ENCODE data around the gene ABTB1.

The ABTB1 gene

DNA sequence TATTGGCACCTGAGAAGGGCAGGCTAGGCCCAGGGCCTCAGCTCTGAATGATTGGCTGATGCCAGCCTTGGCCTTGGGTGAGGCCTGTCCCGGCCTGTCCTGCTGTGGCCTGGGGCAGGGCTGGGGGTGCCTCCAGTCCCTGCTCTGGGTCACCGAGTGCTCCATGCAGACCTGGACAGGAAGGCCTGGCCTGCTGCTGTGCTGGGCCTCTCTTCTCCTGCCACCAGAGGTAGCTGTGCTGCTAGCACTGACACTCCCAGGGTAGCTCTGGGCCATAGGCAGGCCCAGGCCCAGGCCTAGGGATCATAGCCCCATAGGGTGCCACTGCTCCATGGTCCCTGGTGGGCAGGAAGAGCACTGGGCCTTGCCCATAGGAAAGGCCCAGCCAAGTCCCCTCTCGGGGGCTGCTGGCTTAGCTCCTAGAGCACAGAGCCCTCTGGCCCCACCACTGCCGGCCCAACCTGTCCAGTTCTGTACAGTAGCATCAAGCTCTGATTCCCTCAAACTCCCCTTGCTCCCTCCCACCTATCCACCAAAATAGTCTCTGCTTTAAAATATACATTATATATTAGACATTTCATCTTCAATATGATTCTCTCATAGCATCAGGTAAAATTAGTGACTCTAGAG, 18.2 kb downstream of the ABTB1 start:
- no peak overlapping the region for H3K4me2 ChIP-seq (ENCODE audit: low read length)
- H3K4me1 ChIP-seq (ENCODE audit: low read length) = no peaks in the 10 kb centered on the region; the same call in 1 of the 2 replicates
- H3K9ac ChIP-seq (ENCODE audit: low read length) = no peak overlapping the region
- no peaks in the 10 kb centered on the region for H3K27me3 ChIP-seq (ENCODE audit: low read depth, low read length)
- no peak overlapping the region for H3K27ac ChIP-seq (ENCODE audit: low read length)
- H3K36me3 ChIP-seq (replicated peaks; ENCODE audit: low read depth, low read length) = peaks cover 46% of the 10 kb centered on the region
- no peaks in the 10 kb centered on the region for H4K20me1 ChIP-seq (ENCODE audit: insufficient read depth, low read length)
- H2AFZ ChIP-seq (ENCODE audit: low read depth, low read length) = no peak overlapping the region
- H3K9me3 ChIP-seq (ENCODE audit: insufficient read depth, low read length) = no peaks in the 10 kb centered on the region
- TF ChIP-seq, protein P1, sequence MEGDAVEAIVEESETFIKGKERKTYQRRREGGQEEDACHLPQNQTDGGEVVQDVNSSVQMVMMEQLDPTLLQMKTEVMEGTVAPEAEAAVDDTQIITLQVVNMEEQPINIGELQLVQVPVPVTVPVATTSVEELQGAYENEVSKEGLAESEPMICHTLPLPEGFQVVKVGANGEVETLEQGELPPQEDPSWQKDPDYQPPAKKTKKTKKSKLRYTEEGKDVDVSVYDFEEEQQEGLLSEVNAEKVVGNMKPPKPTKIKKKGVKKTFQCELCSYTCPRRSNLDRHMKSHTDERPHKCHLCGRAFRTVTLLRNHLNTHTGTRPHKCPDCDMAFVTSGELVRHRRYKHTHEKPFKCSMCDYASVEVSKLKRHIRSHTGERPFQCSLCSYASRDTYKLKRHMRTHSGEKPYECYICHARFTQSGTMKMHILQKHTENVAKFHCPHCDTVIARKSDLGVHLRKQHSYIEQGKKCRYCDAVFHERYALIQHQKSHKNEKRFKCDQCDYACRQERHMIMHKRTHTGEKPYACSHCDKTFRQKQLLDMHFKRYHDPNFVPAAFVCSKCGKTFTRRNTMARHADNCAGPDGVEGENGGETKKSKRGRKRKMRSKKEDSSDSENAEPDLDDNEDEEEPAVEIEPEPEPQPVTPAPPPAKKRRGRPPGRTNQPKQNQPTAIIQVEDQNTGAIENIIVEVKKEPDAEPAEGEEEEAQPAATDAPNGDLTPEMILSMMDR (IDR thresholded peaks at IDR 0.05; ENCODE audit: low read depth, low read length) = peak; percentile 40
- no peak for TF ChIP-seq EZH2phosphoT487 (IDR thresholded peaks at IDR 0.05; ENCODE audit: low read depth)
- no peak overlapping the region for H3K4me3 ChIP-seq (ENCODE audit: low read length)
- H3K79me2 ChIP-seq (ENCODE audit: low read length) = no peaks in the 10 kb centered on the region

DNA sequence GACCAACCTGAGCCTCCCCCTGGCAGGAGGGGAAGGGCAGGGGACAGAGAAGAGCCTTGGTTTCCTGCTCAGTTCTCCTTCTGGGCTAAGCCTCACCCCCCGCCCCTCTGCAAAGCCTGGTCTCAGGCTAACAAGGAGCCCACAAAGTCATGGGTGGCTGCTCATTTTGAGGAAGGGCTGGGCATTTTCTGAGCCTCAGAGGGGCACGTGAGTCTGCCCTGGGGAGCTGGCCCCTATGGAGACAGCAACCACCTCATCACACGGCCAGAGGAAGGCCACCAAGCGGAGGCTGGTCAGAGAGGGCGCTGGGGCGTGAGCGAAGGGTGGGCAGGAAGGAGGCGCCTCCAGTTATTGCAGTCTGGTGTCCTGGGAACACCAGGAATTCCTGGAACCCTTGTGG, 18.7 kb downstream of the ABTB1 start:
- Histone ChIP-seq H3K4me1 (ENCODE audit: low read length) (peaks cover 2% of the 10 kb centered on the region), H3K27ac (ENCODE audit: low read length) (no peak overlapping the region), H2AFZ (ENCODE audit: low read depth, low read length) (no peak overlapping the region), H3K9ac (ENCODE audit: low read length) (no peak overlapping the region), H3K9me3 (ENCODE audit: insufficient read depth, low read length) (no peaks in the 10 kb centered on the region), H3K79me2 (ENCODE audit: low read length) (no peaks in the 10 kb centered on the region), H4K20me1 (ENCODE audit: insufficient read depth, low read length) (no peaks in the 10 kb centered on the region), H3K36me3 (replicated peaks; ENCODE audit: low read depth, low read length) (peaks cover 46% of the 10 kb centered on the region), H3K4me3 (ENCODE audit: low read length) (no peak overlapping the region), H3K4me2 (ENCODE audit: low read length) (no peak overlapping the region), H3K27me3 (ENCODE audit: low read depth, low read length) (no peaks in the 10 kb centered on the region)
- TF ChIP-seq EZH2phosphoT487 (IDR thresholded peaks at IDR 0.05; ENCODE audit: low read depth) = no peak
- TF ChIP-seq, protein P1 (IDR thresholded peaks at IDR 0.05; ENCODE audit: low read depth, low read length) = no peak

DNA sequence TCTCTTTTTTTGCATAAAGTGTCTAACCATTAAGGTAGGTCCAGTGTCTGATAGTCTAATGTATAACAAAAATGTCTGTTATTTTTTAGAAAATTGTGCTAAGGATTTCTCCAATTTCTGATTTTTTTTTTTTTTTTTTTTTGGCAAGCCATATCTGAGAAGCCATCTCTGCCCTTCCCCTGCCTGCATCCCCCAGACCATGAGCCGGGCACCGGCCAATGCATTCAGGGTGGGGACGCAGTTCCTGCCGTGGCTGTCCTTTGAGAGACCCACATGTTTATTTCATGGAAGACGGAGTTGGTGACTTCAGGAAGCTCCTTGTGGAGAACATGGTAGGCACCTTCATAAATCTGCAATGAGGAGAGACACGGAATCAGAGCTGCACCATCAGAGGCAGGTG, 19.2 kb downstream of the ABTB1 start:
- TF ChIP-seq, protein P1 (IDR thresholded peaks at IDR 0.05; ENCODE audit: low read depth, low read length) = no peak
- no peak for TF ChIP-seq EZH2phosphoT487 (IDR thresholded peaks at IDR 0.05; ENCODE audit: low read depth)
- H3K36me3 ChIP-seq (replicated peaks; ENCODE audit: low read depth, low read length) = peaks cover 47% of the 10 kb centered on the region
- no peak overlapping the region for H3K4me3 ChIP-seq (ENCODE audit: low read length)
- H4K20me1 ChIP-seq (ENCODE audit: insufficient read depth, low read length) = no peaks in the 10 kb centered on the region
- H2AFZ ChIP-seq (ENCODE audit: low read depth, low read length) = no peak overlapping the region
- H3K4me1 ChIP-seq (ENCODE audit: low read length) = peaks cover 7% of the 10 kb centered on the region
- H3K9me3 ChIP-seq (ENCODE audit: insufficient read depth, low read length) = no peaks in the 10 kb centered on the region
- H3K4me2 ChIP-seq (ENCODE audit: low read length) = no peak overlapping the region
- H3K27ac ChIP-seq (ENCODE audit: low read length) = no peak overlapping the region
- H3K9ac ChIP-seq (ENCODE audit: low read length) = no peak overlapping the region
- no peaks in the 10 kb centered on the region for H3K79me2 ChIP-seq (ENCODE audit: low read length)
- H3K27me3 ChIP-seq (ENCODE audit: low read depth, low read length) = no peaks in the 10 kb centered on the region

DNA sequence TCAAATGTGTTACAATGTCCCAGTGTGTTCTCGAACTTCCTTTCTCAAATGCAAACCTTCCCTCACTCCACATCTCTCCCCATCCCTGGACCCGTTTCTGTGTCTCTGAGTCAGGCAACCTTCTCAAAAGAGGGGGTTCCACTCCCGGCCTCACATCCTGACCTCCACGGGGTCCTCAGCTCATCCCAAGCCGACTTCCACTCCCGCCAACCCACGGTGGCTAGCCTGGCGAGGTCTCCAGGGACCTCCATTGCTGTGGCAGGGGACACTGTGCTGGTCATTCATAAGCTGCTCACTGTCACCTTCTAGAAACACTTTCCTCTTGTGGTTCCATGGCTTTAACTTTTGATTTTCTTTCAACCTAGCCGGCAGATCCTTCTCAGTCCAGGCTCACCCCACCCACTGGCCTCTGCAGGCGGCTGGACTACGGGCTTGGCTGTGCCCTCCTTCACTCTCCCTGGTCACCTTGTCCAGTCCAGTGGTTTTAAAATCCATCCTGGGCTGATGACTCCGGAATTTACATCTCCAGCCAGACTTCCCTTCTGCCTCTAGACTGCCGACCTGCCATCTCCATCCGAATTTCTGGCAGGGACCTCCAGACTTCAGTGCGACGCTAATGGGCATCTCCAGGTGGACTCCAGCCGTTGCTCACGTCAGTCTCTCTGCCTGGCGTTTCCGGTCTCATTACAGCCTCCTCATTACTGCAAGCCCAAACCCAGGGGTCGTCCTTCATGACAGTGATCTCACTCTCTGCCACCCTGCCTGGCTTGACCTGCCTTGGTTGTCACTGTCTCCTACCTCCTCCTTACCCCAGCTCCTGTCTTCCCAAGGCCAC, 20.0 kb downstream of the ABTB1 start:
- Histone ChIP-seq H3K79me2 (ENCODE audit: low read length) (0 out of 2 replicates have a peak, but pooled peaks cover 4% of the 10 kb centered on the region), H3K4me1 (ENCODE audit: low read length) (peaks cover 14% of the 10 kb centered on the region), H3K27me3 (ENCODE audit: low read depth, low read length) (no peaks in the 10 kb centered on the region), H3K4me3 (ENCODE audit: low read length) (no peak overlapping the region), H3K4me2 (ENCODE audit: low read length) (no peak overlapping the region), H3K27ac (ENCODE audit: low read length) (no peak overlapping the region), H2AFZ (ENCODE audit: low read depth, low read length) (no peak overlapping the region), H3K9ac (ENCODE audit: low read length) (no peak overlapping the region), H3K9me3 (ENCODE audit: insufficient read depth, low read length) (no peaks in the 10 kb centered on the region), H3K36me3 (replicated peaks; ENCODE audit: low read depth, low read length) (peaks cover 53% of the 10 kb centered on the region), H4K20me1 (ENCODE audit: insufficient read depth, low read length) (no peaks in the 10 kb centered on the region)
- no peak for TF ChIP-seq EZH2phosphoT487 (IDR thresholded peaks at IDR 0.05; ENCODE audit: low read depth)
- TF ChIP-seq, protein P1 (IDR thresholded peaks at IDR 0.05; ENCODE audit: low read depth, low read length) = no peak

Measured in OCI-LY3 (cell line).